ENCODE data around the gene TSHR.

DNA sequence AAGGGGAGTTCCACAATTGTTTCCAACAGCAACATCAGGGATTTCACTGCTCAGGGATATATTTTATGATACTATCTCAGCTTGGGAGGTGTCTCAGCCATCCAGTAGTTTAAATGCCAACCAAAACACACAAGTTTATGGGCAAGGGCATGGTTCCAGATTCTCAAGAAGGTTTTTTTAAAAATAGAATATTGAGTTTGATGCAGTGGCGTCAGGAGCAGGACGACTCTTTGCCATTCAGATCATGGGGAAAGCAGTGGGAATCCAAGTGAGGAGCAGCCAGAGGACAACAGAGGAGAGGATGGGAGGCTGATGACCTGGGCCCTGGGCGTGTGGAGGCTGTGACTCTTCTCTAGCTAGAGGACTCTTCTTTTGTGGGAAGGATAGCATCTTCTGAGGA, 25.7 kb downstream of the TSHR start:
- TF ChIP-seq, protein P1, sequence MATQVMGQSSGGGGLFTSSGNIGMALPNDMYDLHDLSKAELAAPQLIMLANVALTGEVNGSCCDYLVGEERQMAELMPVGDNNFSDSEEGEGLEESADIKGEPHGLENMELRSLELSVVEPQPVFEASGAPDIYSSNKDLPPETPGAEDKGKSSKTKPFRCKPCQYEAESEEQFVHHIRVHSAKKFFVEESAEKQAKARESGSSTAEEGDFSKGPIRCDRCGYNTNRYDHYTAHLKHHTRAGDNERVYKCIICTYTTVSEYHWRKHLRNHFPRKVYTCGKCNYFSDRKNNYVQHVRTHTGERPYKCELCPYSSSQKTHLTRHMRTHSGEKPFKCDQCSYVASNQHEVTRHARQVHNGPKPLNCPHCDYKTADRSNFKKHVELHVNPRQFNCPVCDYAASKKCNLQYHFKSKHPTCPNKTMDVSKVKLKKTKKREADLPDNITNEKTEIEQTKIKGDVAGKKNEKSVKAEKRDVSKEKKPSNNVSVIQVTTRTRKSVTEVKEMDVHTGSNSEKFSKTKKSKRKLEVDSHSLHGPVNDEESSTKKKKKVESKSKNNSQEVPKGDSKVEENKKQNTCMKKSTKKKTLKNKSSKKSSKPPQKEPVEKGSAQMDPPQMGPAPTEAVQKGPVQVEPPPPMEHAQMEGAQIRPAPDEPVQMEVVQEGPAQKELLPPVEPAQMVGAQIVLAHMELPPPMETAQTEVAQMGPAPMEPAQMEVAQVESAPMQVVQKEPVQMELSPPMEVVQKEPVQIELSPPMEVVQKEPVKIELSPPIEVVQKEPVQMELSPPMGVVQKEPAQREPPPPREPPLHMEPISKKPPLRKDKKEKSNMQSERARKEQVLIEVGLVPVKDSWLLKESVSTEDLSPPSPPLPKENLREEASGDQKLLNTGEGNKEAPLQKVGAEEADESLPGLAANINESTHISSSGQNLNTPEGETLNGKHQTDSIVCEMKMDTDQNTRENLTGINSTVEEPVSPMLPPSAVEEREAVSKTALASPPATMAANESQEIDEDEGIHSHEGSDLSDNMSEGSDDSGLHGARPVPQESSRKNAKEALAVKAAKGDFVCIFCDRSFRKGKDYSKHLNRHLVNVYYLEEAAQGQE (IDR thresholded peaks at IDR 0.05; ENCODE audit: low read depth): no peak
- TF ChIP-seq YY1 (IDR thresholded peaks at IDR 0.05; ENCODE audit: low read depth) (no peak), TCF12 (IDR thresholded peaks at IDR 0.05; ENCODE audit: low read depth) (no peak), CREB1 (IDR thresholded peaks at IDR 0.05; ENCODE audit: low read depth) (no peak), CEBPB (IDR thresholded peaks at IDR 0.05) (no peak), NFIC (IDR thresholded peaks at IDR 0.05) (no peak), EP300 (IDR thresholded peaks at IDR 0.05; ENCODE audit: borderline replicate concordance) (no peak), EGR1 (IDR thresholded peaks at IDR 0.05) (no peak), TAF1 (IDR thresholded peaks at IDR 0.05; ENCODE audit: low read depth) (no peak)
- TF ChIP-seq, protein P2, sequence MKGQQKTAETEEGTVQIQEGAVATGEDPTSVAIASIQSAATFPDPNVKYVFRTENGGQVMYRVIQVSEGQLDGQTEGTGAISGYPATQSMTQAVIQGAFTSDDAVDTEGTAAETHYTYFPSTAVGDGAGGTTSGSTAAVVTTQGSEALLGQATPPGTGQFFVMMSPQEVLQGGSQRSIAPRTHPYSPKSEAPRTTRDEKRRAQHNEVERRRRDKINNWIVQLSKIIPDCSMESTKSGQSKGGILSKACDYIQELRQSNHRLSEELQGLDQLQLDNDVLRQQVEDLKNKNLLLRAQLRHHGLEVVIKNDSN (IDR thresholded peaks at IDR 0.05): no peak

Data from Ishikawa (cell line).